ENCODE data around the gene APOH.

APOH gene

GRCh38 chr17:66187718-66188117 lies 41.5 kb downstream of the APOH start:
- no peak for TF ChIP-seq POLR2A (IDR thresholded peaks at IDR 0.05; ENCODE audit: extremely low read depth, insufficient read length)
- no peak for TF ChIP-seq CTCF (IDR thresholded peaks at IDR 0.05; ENCODE audit: low read depth, low read length)
- TF ChIP-seq MYC (IDR thresholded peaks at IDR 0.05; ENCODE audit: low read depth, low read length) = no peak
- no peak for TF ChIP-seq MAX (IDR thresholded peaks at IDR 0.05; ENCODE audit: low read depth, low read length)
- no peak overlapping the region for H3K4me3 ChIP-seq (ENCODE audit: low read depth, low read length)
- no peak for DNase-seq (ENCODE audit: low read depth)

GRCh38 chr17:66185862-66186261 lies 43.4 kb downstream of the APOH start:
- TF ChIP-seq CTCF (IDR thresholded peaks at IDR 0.05; ENCODE audit: low read depth, low read length) (no peak), MYC (IDR thresholded peaks at IDR 0.05; ENCODE audit: low read depth, low read length) (no peak), POLR2A (IDR thresholded peaks at IDR 0.05; ENCODE audit: extremely low read depth, insufficient read length) (no peak), MAX (IDR thresholded peaks at IDR 0.05; ENCODE audit: low read depth, low read length) (no peak)
- H3K4me3 ChIP-seq (ENCODE audit: low read depth, low read length) = no peak overlapping the region
- DNase-seq (ENCODE audit: low read depth) = no peak

GRCh38 chr17:66184392-66184791 lies 44.8 kb downstream of the APOH start:
- no peak for DNase-seq (ENCODE audit: low read depth)
- H3K4me3 ChIP-seq (ENCODE audit: low read depth, low read length) = no peak overlapping the region
- TF ChIP-seq MYC (IDR thresholded peaks at IDR 0.05; ENCODE audit: low read depth, low read length) (no peak), MAX (IDR thresholded peaks at IDR 0.05; ENCODE audit: low read depth, low read length) (no peak), CTCF (IDR thresholded peaks at IDR 0.05; ENCODE audit: low read depth, low read length) (no peak), POLR2A (IDR thresholded peaks at IDR 0.05; ENCODE audit: extremely low read depth, insufficient read length) (no peak)

GRCh38 chr17:66183529-66183928 lies 45.7 kb downstream of the APOH start:
- DNase-seq (ENCODE audit: low read depth) = no peak
- TF ChIP-seq CTCF (IDR thresholded peaks at IDR 0.05; ENCODE audit: low read depth, low read length) (no peak), MAX (IDR thresholded peaks at IDR 0.05; ENCODE audit: low read depth, low read length) (no peak), POLR2A (IDR thresholded peaks at IDR 0.05; ENCODE audit: extremely low read depth, insufficient read length) (no peak), MYC (IDR thresholded peaks at IDR 0.05; ENCODE audit: low read depth, low read length) (no peak)
- no peak overlapping the region for H3K4me3 ChIP-seq (ENCODE audit: low read depth, low read length)

GRCh38 chr17:66178642-66179041 lies 50.6 kb downstream of the APOH start:
- DNase-seq (ENCODE audit: low read depth) = no peak
- TF ChIP-seq MYC (IDR thresholded peaks at IDR 0.05; ENCODE audit: low read depth, low read length) (no peak), POLR2A (IDR thresholded peaks at IDR 0.05; ENCODE audit: extremely low read depth, insufficient read length) (no peak), CTCF (IDR thresholded peaks at IDR 0.05; ENCODE audit: low read depth, low read length) (no peak), MAX (IDR thresholded peaks at IDR 0.05; ENCODE audit: low read depth, low read length) (no peak)
- no peak overlapping the region for H3K4me3 ChIP-seq (ENCODE audit: low read depth, low read length)

GRCh38 chr17:66177048-66177447 lies 52.2 kb downstream of the APOH start:
- no peak overlapping the region for H3K4me3 ChIP-seq (ENCODE audit: low read depth, low read length)
- TF ChIP-seq POLR2A (IDR thresholded peaks at IDR 0.05; ENCODE audit: extremely low read depth, insufficient read length) (no peak), MAX (IDR thresholded peaks at IDR 0.05; ENCODE audit: low read depth, low read length) (no peak), CTCF (IDR thresholded peaks at IDR 0.05; ENCODE audit: low read depth, low read length) (no peak)
- no peak for DNase-seq (ENCODE audit: low read depth)
